MV-4-11 (cell line): ENCODE results near the gene PIK3C2G.
"Not testable (repeated sequence)": the region's sequence is repeated elsewhere in the genome, so short reads cannot be mapped to it uniquely, and the experiment has no call there.

Experiments used
- DNase-seq: peaks from one replicate; lab custom pipeline; 2025; lab: John Stamatoyannopoulos, UW

The PIK3C2G gene

GRCh38 chr12:18261273-18261672, at the start of gene PIK3C2G:
TSS of gene PIK3C2G (plus strand) at chr12:18261518. CDS start at chr12:18282082, 20,564 bp downstream.
- DNase-seq, result no peak

GRCh38 chr12:18217966-18218365, 43.4 kb upstream of the PIK3C2G start:
- no peak for DNase-seq

- DNase-seq, result no peak
Measured at GRCh38 chr12:18221726-18222125, 39.6 kb upstream of the PIK3C2G start.

- DNase-seq, result no peak
Measured at GRCh38 chr12:18222699-18223098, 38.6 kb upstream of the PIK3C2G start.

- peak; percentile 38 for DNase-seq
Measured at GRCh38 chr12:18224745-18225144, 36.6 kb upstream of the PIK3C2G start.

- no peak for DNase-seq
Measured at GRCh38 chr12:18239526-18239925, 21.8 kb upstream of the PIK3C2G start.

GRCh38 chr12:18242380-18243089, 18.8 kb upstream of the PIK3C2G start:
- no peak for DNase-seq

- DNase-seq, result no peak
Measured at GRCh38 chr12:18243238-18243637, 18.1 kb upstream of the PIK3C2G start.

- DNase-seq, result no peak
Measured at GRCh38 chr12:18246066-18246465, 15.3 kb upstream of the PIK3C2G start.

- DNase-seq, result peak; percentile 47
Measured at GRCh38 chr12:18250313-18250916, 10.9 kb upstream of the PIK3C2G start.

GRCh38 chr12:18254081-18254480, 7.2 kb upstream of the PIK3C2G start:
- DNase-seq, result no peak

- not testable (repeated sequence) for DNase-seq
Measured at GRCh38 chr12:18255004-18255403, 6.3 kb upstream of the PIK3C2G start.

GRCh38 chr12:18257251-18257650, 4.1 kb upstream of the PIK3C2G start:
- DNase-seq, result no peak

- no peak for DNase-seq
Measured at GRCh38 chr12:18258929-18259328, 2.4 kb upstream of the PIK3C2G start.

GRCh38 chr12:18259906-18260682, 1.2 kb upstream of the PIK3C2G start:
- no peak for DNase-seq

GRCh38 chr12:18261906-18262305, 588 bp downstream of the PIK3C2G start:
- no peak for DNase-seq

- DNase-seq, result no peak
Measured at GRCh38 chr12:18262514-18262913, 1.2 kb downstream of the PIK3C2G start.

GRCh38 chr12:18264581-18265075, 3.3 kb downstream of the PIK3C2G start:
- DNase-seq, result no peak

GRCh38 chr12:18267427-18268099, 6.2 kb downstream of the PIK3C2G start:
- DNase-seq, result no peak

GRCh38 chr12:18270958-18271460, 9.7 kb downstream of the PIK3C2G start:
- DNase-seq, result no peak

GRCh38 chr12:18275981-18276380, 14.7 kb downstream of the PIK3C2G start:
- DNase-seq, result no peak

GRCh38 chr12:18277196-18277595, 15.9 kb downstream of the PIK3C2G start:
- DNase-seq, result no peak
